HG02970 (cell line): Measurements from ENCODE around the gene BTBD19.
"Not testable (repeated sequence)": the region's sequence is repeated elsewhere in the genome, so short reads cannot be mapped to it uniquely, and the experiment has no call there.

Source experiments
- ATAC-seq: cut with Tn5 transposase; IDR thresholded peaks from one replicate; pipeline ENCODE4 v1.9.1; 2021; ENCODE audit warnings: mild to moderate bottlenecking, moderate library complexity, moderate number of reproducible peaks; ENCODE audit not compliant: unreplicated experiment, low FRiP score

BTBD19 gene

DNA sequence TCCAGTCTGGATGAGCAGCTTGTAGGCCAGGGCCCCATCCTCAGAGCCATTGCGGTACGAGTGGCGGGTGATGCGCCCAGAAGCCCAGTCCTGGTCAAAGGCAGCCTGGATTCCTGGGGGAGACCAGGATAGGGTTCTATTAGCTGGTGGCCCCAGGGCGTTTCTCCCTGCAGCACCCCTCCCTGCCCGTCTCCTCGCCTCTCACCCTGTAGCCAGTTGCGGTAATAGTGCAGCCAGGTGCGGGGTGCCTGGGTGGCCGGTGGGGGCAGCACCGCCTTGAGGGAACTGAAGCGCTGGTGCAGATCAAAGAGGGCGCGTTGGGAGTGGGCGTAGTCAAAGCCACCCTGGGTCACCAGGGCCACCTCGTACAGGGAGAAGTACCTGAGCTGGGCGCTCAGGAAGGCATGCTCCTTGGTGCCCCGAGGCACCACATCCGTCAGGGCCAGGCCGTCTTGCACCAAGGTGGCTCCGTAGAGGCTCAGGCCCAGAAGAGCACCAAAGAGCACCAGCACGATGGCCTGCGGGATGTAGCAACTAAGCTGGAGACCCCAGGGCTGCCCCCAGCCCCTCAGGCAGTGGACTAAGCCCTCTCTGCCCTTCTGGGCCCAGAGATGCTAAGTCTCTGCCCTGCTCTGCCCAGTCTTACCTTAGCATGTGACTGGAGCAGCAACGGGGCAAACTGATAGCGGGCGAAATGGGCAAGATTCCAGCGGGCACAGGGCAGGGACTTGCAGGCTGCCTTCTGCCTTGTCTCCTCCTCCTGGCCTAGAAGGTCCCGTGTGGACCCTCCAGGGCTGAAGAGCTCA, 19.1 kb downstream of the BTBD19 start:
- no peak for ATAC-seq

DNA sequence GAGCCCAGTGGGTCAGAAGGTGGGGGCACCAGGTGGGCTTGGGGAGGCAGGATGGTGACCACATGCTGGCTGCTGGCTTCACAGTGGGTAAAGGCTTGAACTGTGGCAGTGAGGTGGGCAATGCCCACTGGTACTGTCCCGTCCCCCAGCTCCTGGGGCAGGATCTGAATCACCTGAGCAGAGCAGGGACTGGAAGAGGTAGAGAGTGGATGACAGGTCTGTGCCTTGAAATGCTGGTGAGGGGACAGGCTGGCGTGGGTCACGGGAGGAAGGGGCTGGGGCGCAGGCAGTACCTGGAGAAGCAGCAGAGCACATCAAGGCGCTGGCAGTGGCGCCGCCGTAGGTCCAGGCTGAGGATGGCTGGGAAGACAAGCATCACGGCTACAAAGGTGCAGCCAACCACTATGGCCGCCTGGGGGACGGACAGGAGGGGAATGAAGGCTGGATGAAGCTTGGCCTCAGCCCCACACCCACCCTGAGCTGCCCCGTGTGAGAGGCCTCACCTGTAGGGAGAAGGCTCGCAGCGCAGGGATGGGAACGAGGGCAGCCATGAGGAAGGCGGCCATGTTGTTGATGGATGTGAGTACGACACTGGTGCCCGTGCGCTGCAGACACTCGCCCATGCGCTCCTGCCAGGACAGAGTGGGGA, 19.8 kb downstream of the BTBD19 start:
- ATAC-seq = no peak

DNA sequence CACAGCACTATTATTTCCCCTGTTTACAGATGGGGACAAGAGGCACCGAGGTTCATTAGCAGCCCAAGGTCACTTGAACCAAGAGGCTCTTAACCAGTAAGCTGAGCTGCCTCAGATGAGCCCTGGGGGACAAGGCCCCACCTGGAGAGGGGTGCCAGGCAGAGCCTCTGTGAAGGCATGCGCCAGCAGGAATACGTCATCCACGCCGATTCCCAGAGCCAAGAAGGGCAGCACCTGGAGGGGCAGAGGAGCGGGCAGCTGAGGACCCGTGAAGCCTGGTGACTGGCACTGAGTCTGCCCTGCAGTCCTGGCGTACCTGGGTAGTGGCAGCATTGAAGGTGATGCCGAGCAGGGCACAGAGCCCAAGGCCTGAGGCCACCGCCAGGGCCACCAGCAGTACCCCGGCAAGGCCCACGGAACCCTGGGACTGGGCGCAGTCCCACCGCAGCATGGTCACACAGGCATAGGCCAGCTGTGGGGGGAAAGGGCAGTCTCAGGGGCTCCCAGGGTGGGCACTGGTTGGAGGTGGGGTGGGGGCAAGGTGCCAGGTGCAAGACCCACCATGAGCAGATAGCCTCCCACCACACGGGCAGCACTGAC, 20.6 kb downstream of the BTBD19 start:
- no peak for ATAC-seq

DNA sequence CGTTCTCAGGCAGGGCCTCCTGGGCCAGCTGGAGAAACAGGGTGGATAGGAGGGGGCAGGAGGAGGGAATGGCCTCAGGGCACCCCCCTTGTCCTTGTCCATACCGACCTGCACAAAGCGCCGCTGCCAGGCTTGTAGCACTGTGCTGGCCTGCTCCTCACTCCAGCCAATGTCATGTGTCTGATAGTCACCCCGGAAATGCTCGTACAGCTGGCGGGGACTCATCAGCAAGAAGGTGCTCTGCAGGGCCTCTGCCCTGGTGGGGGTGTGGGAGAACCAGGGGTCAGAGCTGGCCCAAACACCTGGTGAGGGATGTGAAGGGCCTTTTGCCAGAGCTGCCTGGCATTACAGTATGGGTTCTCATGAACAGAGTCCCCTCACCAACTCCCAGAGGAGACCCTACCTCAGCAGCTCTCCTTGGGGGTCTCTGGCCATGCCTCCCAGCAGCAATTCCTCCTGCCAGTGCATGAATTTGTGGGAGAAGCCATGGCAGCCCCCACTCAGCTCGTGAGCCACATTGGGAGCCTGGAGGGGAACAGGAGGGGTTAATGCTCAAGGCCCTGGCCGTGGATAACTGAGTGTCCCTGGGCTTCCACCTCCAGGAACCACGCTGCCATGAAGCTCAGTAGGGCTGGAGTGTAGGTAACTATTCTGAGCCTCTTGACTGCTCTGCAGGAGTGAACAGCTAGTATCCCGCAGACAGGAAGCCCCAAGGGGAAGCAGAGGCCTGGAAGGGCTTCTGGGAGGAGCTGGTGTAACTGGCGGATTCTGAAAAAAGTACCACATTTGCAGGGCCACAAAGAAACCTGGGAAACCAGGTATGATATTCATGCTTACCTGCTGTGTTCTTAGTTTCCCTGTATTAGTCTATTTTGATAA, 21.4 kb downstream of the BTBD19 start:
- ATAC-seq = no peak

DNA sequence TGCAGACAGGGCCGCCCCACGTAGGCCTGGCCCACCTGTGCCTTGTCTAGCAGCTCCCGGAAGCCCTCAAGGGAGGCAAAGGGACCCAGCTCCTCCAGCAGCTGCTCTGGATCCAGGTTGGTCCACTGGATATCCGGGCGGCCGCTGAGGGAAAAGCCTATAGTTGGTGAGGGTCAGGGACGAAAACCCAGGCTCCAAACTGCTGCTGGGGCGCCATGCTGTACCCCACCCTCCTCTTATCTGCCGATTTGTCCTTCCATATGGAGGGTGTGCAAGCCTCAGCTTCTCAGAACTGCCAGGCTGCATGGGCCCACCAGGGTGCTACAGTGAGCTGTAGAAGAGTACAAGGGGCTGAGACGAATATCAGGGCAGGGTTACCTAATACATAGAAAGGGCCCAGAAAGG, 22.6 kb downstream of the BTBD19 start:
- ATAC-seq = no peak

DNA sequence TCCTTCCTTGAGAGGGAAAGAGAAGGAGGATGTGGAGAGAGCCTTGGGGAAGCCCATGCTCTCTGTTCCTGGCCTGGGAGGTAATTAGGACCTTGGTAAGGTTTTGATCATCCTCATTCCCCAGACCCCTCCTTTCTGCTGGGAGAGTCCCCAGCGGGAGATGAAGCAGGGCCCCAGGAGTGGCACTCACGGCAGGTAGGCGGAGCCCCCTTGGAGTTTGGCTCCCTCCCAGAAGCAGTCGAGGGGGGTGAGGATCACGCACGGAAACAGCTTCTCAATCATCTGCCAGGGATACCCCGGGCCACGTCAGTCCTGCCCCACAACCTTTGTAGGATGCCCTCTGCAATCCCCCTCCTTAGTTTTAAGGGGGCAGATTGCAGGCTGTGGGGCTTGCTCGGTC, 23.2 kb downstream of the BTBD19 start:
- no peak for ATAC-seq

DNA sequence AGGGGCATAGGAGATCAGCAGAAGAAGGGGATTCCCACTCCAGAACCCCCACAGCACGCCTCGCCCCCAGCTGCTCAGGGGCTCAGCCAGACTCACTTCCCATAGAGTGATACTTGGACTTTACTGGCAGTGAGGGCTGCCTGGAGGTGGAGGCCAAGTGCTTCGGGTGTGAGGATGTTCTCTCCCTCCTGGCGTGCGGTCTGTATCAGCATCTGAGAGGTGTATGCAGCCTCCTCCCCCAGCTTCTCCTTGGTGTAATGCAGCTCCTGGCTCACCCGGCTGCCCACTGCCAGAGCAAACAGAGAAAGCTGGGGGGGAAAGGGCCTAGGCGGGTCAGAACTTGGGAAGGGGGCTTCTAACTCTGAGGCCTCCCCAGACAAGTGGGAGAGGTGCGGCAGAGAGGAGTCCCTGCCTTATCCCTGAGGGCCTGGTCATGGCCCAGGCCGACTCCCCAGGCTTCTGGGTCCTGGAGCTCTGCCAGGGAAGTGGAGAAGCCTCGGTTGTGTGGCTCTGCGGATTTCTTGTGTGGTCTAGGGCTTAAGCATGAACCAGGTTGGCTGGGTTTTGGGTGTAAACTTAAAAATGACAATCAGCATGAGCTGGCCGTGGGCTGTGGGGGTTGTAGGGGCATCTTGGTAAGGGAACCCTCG, 23.9 kb downstream of the BTBD19 start:
- no peak for ATAC-seq

DNA sequence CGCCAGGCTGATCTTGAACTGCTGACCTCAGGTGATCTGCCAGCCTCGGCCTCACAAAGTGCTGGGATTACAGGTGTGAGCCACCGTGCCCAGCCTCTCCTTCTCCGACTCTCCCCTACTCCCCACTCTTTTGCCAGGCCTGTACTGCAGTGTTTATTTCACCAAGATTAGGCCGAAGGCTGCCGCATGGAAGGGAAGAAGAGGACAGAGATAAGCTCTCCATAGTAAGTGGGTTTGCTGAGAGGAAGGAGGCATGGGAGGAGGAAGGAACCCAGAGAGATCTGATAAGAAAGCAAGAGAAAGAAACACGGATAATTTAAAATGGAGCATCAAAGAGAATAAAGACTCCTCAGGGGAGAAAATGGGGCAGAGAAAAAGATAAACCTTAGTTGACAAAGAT, 26.0 kb downstream of the BTBD19 start:
- ATAC-seq = no peak

DNA sequence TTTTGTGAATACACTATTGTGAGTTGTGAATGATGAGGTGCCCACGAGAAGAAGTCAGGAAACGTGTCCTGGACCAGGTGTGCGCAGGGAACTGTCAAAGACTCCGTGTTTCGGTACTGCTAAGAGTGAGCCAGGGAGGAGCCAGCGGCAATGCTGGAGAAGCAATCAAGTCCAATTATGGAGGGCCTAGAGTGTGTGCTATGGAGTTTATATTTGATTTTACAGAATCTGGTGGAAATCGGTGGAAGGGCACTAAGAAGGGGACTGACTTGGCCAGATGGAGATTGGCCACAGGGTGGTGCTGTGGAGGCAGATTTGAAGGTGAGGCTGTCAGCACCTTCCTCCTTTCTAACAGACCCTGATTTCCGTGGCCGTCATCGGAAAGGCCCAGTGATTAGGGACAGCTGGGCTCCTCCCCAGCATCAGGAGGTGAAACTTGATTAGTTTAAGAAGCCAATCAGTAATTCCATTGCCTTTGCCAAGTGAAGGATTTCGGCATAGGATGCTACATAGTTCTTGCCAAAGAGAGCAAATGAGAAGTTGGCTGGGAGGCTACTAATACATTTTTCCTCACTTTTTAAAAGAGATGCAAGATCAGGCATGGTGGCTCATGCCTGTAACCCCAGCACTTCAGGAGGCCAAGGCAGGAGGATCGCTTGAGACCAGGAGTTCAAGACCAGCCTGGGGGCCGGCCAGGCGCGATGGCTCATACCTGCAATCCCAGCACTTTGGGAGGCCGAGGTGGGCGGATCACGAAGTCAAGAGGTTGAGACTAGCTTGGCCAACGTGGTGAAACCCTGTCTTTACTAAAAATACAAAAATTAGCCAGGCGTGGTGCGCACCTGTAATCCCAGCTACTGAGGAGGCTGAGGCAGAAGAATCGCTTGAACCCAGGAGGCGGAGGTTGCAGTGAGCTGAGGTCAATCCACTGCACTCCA, 27.7 kb downstream of the BTBD19 start:
- no peak for ATAC-seq

DNA sequence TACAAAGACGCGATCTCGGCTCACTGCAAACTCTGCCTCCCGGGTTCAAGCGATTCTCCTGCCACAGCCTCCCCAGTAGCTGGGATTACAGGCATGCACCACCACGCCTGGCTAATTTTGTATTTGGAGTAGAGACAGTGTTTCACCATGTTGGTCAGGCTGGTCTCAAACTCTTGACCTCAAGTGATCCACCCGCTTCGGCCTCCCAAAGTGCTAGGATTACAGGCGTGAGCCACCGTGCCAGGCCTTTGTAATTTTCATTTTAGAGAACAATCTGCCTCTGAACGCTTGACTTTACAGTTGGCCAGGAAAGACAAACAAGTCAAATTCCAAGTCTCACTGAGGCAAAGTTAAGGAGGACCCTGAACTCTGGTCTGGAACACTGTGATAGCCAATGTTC, 30.0 kb downstream of the BTBD19 start:
- ATAC-seq = not testable (repeated sequence)

DNA sequence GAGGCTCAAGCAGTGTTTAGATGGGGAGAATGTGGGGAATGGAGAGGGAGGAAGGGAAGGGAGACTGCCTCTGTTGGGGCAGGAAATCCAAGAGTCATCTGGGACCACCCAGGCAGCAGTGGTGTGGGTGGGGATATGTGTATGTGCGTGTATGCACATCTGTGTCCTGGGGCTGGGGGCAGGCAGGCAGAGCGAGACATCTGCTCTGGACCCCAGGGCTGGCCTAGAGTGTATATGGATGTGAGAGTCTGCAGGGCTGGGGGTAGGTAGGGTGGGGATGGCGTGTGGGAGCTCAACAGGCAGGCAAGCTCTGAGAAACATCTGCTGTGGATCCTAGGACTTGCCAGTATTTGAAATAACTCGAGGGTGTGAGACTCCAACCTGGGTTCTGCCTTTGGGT, 31.3 kb downstream of the BTBD19 start:
- ATAC-seq = no peak

DNA sequence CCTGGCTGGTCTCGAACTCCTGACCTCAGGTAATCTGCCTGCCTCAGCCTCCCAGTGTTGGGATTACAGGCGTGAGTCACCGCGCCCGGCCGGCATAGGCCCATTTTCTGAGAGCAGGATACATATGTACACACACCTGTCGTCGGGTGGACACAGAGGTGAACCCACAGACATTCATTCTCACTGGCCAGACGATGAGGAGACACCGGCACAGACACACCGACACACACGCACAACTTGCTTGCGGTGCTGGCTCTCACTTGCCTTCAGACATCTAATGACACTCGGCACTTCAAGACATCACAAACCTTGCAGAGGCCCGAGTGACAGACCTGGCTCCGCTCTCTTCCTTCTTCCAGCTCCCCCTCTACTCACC, 34.2 kb downstream of the BTBD19 start:
- ATAC-seq = no peak

DNA sequence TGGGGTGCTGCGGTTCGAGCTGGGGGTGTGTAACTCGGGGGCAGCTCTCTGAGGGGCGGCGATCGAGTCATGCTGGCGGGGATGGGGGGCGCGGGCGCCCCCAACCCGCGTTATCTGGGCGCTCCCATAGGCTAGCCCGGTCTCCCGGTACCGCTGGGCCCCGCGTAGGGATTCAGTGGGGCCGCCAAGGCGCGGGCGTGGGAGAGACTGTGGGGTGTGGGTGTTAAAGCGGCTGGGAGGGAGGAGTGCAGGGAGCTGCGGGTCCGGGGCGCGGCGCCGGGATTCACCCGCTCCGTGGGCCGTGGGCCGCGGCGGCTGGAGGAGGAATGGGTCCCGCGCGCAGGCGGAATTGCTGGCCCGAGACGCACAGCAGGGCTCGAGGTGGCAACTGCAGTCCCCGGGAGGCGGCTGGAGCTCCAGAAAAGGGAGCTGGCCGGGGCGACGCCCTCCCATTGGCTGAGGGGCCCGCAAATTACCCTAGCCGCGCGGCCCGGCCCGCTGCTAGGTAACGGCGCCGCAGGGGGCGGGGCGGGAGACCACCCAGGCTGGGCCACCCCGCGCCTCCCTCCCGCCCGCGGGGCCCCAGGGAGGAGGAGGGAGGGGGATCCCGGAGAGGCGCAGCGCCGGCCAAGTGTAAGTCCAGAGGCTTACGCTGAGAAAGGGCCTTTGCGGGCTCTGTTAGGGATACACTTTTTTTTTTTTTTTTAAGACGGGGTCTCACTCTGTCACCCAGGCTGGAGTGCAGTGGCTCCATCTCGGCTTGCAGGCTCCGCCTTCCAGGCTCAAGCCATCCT, 34.7 kb downstream of the BTBD19 start, which contains the start of gene PTCH2:
Gene PTCH2, minus strand, starts transcription at position 392 of the 794 bp plus-strand sequence. Its CDS starts 321 bp downstream, at position 71.
- ATAC-seq = no peak

DNA sequence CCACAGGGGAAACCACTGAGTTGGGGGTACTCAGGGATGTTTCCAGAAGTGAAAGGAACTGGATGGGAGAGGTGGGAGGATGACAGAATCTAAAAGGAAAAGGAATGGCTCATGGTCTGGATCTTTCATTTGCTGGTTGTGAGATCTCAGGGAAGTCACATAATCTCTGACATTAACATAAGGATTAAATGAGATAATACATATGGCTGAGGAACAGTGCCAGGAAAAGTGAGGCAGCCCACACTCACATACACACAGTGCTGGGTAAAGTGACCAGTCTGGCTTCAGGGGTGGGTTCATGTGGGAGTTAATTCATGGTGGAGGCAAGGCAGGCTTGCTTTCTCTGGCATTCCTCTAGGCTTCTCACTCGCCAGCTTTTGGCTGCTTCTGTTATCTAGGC, 38.7 kb downstream of the BTBD19 start:
- no peak for ATAC-seq

DNA sequence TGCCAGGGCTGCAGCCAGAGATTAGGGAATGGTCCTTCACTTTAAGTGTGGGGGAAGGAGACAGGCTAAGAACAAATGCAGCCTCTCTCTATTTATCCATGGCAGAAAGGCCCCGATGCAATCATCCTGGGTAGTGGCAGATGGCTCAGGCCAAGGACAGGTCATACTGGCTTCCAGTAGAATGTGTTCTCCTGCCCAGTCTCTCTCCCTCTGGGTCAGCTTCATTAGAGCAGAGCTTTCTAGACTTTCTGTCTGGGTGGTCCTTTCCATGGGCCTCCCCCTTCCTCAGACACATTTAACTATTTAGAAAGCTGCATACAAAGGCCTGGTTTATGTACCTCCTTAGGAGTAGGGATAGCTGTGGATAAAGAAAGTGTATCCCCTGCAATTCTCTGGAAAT, 39.5 kb downstream of the BTBD19 start:
- ATAC-seq = no peak

DNA sequence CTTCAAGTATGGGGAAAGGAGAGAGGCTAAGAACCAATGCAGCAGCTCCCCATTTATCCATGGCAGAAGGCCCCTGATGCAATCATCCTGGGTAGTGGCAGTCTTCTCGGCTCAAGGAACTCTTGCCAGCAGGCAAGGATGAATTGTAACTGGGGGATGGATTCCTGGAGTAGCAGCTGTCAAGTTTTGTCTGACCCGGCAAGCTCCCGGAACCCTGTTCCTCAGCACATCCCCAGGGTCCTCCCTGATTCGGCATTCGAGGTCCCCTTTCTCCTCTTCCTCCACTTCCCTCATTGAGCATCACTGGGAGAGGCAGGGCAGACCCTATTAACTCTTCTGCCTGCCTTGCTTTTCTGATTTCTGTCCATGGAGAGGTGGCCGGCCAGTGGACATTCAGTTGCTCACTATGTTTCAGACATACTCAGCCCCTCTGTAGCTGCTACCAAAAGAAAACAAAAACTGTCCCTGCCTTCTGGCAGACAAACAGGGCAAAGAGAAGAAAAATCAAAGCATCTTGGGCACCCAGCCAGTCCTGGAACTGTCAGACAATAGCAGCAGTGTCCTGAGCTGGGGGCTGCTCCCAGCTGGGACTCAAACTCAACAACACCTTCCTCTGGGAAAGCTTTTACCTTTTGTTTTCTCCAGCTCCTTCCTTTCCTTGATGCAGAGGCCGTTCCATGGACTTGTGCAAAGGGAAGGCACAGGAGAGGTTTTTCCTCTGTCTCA, 40.3 kb downstream of the BTBD19 start:
- no peak for ATAC-seq

DNA sequence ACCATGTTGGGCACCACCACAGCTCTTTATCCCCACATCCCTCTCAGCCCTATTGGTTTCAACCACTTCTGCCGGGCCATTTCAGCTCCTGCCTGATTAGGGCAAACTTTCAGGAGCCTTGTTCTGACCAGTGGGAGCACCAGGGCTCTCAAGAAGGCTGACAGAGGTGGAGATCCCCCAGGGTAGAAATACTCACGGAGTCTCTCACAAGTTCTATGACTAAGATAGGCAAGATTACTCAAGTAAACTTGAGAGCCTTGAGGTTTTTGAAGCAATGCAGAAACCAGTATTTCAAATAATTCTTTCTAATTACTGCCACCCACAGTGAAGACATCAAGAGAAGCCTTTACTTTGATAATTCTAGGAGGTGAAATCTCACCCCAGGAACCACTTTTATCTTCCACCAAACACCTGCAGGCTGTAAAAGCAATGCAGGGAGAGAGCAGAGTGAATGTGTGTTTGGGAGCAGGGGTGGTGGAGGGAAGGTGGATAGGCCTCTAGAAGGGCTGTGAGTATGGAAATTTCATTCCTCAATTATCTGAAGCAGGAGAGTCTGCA, 41.3 kb downstream of the BTBD19 start:
- ATAC-seq = no peak
